Endodermal cell (in vitro differentiated cells): Measurements from ENCODE around the gene AUTS2. TPM values are rescaled to one million over a fixed set of nuclear protein-coding genes. Genes with fewer than 3 reads are reported as not detected.

Experiments used
- DNase-seq: peaks from one replicate; pipeline ENCODE4 v3.0.0-alpha.2; 2017
- H3K27ac ChIP-seq: 2 replicates; pipeline ENCODE4 v1.5.1; 2013; ENCODE audit warnings: mild to moderate bottlenecking, low read depth, low read length, moderate library complexity
- H3K27me3 ChIP-seq: 2 replicates; pipeline ENCODE4 v1.6.1; 2013; ENCODE audit warnings: mild to moderate bottlenecking, low read length, moderate library complexity; ENCODE audit not compliant: insufficient read depth, control insufficient read depth, poor library complexity, severe bottlenecking
- H3K36me3 ChIP-seq: 2 replicates; pipeline ENCODE4 v1.7.0; 2013; ENCODE audit warnings: mild to moderate bottlenecking, low read length, moderate library complexity; ENCODE audit not compliant: control insufficient read depth, insufficient read depth
- H3K4me1 ChIP-seq: one replicate; pipeline ENCODE4 v1.7.0; 2013; ENCODE audit warnings: low read length; ENCODE audit not compliant: control insufficient read depth, insufficient read depth
- H3K4me3 ChIP-seq: 2 replicates; pipeline ENCODE4 v1.5.1; 2013; ENCODE audit warnings: mild to moderate bottlenecking, low read length, moderate library complexity
- H3K9ac ChIP-seq: 2 replicates; pipeline ENCODE4 v1.6.1; 2013; ENCODE audit warnings: mild to moderate bottlenecking, low read length, moderate library complexity; ENCODE audit not compliant: poor library complexity, severe bottlenecking; ENCODE audit errors: extremely low read depth
- H3K9me3 ChIP-seq: 2 replicates; pipeline ENCODE4 v1.6.1; 2013; ENCODE audit warnings: mild to moderate bottlenecking, low read length, moderate library complexity; ENCODE audit not compliant: control insufficient read depth
- H3K27ac Mint-ChIP-seq: 2 replicates; pipeline ENCODE4 v1.8.0; 2020; ENCODE audit warnings: mixed read lengths
- H3K27me3 Mint-ChIP-seq: 2 replicates; pipeline ENCODE4 v1.8.0; 2021; ENCODE audit warnings: mild to moderate bottlenecking, mixed read lengths; ENCODE audit not compliant: insufficient read depth
- H3K36me3 Mint-ChIP-seq: 2 replicates; pipeline ENCODE4 v1.8.0; 2020; ENCODE audit warnings: low read depth, mixed read lengths
- H3K4me1 Mint-ChIP-seq: 2 replicates; pipeline ENCODE4 v1.8.0; 2020; ENCODE audit warnings: mixed read lengths
- H3K4me3 Mint-ChIP-seq: 2 replicates; pipeline ENCODE4 v1.8.0; 2020; ENCODE audit warnings: mild to moderate bottlenecking, moderate library complexity, mixed read lengths
- H3K9me3 Mint-ChIP-seq: 2 replicates; pipeline ENCODE4 v1.8.0; 2020; ENCODE audit warnings: mild to moderate bottlenecking, mixed read lengths
- WGBS, 2 experiments: methylation state at CpG; one replicate each; pipeline versions ENCODE4 v1.1.5 to v1.1.7; 2013; ENCODE audit warnings: missing lambda C conversion rate in 2 of 2, mixed read lengths in 1 of 2; ENCODE audit not compliant: insufficient coverage in 1 of 2, insufficient read length in 1 of 2; 5-methylcytosine and 5-hydroxymethylcytosine counted together
- total RNA-seq, 2 donors: library from RNA; stranded (reverse); fragmentation: NEBNext Ultra II Directional in 1 of 2; extraction: Animal tissue kit (Norgen Biotek cat#: 25700) in 1 of 2; gene quantifications; 2 replicates in 1 of 2; 3 replicates in 1 of 2; pipeline ENCODE4 v1.2.1, GENCODE V29; 2021
- TF ChIP-seq, protein P1 (sequence below): fragments of 200-600 bp; sonication (generic); conservative IDR thresholded peaks from 2 replicates; pipeline ENCODE4 v1.5.0; 2021; ENCODE audit warnings: antibody characterized with exemption, mild to moderate bottlenecking

AUTS2 gene
- total RNA-seq, 2 donors from 2014 or later: 76.8 to 106 TPM

DNA sequence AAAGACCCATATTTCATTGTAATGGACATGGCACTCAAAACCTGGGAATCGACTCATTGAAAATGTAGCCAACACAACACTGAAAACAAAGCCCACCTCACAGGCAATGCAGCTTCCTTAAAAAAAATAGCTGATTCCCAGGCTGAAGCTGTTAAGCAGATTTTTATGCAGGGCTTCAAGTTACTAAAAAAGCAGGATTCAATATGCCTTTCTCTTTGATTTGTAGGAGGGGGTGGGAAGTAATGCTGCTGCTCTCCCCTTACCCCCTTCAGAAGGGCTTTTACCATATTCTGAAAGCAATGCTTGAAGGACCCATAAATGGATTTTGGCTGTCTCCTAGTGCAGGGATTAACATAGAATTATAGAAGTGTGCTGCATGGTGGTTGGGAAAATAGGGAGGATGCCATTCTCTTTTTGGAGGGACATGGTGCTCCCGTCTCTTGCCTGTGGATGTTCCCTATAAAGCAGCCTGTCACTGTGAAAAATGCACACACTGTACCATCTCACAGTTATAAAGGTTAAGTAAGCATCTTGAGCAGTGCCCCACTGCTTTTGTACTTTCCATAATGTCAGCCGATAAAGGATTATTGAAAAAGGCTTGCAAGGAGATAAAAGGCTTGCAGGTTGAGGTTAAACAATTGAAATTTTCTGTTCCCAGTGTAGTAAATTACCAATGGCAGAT lies 262.8 kb downstream of the AUTS2 start:
- H3K9me3 Mint-ChIP-seq: no peaks in the 10 kb centered on the region

DNA sequence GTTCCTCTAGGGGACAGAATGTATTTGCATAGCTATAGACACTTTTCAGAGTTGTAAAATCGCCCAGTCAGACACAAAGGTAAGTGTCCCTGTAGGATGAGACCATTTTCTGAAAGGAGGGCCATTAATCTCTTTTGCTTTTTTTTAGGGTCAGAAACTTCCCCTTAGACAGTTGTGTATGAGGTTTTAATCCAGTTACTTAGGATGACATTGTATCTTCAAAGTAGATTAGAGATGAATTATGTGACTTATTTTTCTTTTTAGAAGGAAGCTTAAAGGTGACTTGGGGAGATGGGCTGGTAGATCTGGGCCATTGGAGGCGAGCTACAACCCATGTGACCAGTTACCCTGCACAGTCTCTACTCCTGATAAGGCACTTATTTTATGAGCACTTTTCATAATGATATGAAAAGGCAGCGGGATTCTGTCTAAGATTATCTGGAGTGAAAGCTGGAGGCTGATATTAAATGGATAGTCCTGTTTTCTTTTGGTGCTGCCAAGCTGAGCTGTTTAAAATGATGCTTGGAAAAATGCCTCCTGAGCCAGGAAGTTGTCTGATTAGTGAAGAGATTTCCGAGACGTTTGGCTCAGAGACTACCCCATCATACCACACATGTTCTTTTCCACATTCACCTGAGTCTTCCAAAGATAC lies 264.3 kb downstream of the AUTS2 start:
- Histone ChIP-seq H3K27me3 (no peaks in the 10 kb centered on the region), H3K36me3 (no peaks in the 10 kb centered on the region), H3K4me1 (peaks cover 26% of the 10 kb centered on the region), H3K27ac (no peak overlapping the region), H3K9me3 (no peaks in the 10 kb centered on the region), H3K4me3 (no peak overlapping the region), H3K9ac (no peak overlapping the region)
- TF ChIP-seq, protein P1, sequence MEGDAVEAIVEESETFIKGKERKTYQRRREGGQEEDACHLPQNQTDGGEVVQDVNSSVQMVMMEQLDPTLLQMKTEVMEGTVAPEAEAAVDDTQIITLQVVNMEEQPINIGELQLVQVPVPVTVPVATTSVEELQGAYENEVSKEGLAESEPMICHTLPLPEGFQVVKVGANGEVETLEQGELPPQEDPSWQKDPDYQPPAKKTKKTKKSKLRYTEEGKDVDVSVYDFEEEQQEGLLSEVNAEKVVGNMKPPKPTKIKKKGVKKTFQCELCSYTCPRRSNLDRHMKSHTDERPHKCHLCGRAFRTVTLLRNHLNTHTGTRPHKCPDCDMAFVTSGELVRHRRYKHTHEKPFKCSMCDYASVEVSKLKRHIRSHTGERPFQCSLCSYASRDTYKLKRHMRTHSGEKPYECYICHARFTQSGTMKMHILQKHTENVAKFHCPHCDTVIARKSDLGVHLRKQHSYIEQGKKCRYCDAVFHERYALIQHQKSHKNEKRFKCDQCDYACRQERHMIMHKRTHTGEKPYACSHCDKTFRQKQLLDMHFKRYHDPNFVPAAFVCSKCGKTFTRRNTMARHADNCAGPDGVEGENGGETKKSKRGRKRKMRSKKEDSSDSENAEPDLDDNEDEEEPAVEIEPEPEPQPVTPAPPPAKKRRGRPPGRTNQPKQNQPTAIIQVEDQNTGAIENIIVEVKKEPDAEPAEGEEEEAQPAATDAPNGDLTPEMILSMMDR: no peak
- Mint-ChIP-seq H3K27me3 (no peaks in the 10 kb centered on the region), H3K27ac (no peak overlapping the region), H3K9me3 (no peaks in the 10 kb centered on the region), H3K4me1 (peaks cover 61% of the 10 kb centered on the region), H3K4me3 (no peak overlapping the region), H3K36me3 (no peaks in the 10 kb centered on the region)
- WGBS, 2 experiments: 79 to 95% methylated on average over 2 to 5 of the region's 5 CpGs
- DNase-seq: no peak

More for the DNA sequence above, 262.8 kb downstream of the AUTS2 start:
- no peak overlapping the region for H3K27ac Mint-ChIP-seq
- no peaks in the 10 kb centered on the region for H3K9me3 ChIP-seq
- no peaks in the 10 kb centered on the region for H3K36me3 Mint-ChIP-seq
- TF ChIP-seq, protein P1: no peak
- peaks cover 30% of the 10 kb centered on the region for H3K4me1 ChIP-seq
- H3K27me3 ChIP-seq: no peaks in the 10 kb centered on the region
- peaks cover 66% of the 10 kb centered on the region for H3K4me1 Mint-ChIP-seq
- H3K27me3 Mint-ChIP-seq: no peaks in the 10 kb centered on the region
- no peak overlapping the region for H3K27ac ChIP-seq
- DNase-seq: no peak
- H3K36me3 ChIP-seq: no peaks in the 10 kb centered on the region
- H3K4me3 ChIP-seq: peak overlapping the region; percentile 16
- H3K4me3 Mint-ChIP-seq: no peak overlapping the region
- H3K9ac ChIP-seq: no peak overlapping the region
- 92 to 100% methylated on average over 1 to 3 of the region's 3 CpGs for WGBS, 2 experiments

DNA sequence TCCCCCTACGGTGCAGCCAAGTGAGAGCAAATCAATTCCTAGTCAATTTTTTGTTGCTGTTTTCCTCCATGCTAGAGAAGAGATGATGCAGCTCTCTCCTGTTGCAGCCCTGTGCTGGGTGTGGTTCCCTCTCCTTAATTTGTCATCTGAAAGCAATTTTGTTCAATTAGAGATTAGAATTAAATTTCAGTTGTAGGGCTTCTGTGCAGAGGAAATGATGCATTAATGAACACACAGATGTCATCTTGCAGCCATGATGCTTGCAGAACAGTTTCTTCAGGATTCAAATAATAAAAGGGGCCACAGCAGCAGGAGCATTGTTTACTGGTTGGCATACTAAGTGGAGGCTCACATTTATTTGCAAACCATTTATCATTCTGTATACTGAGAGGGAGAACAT lies 266.0 kb downstream of the AUTS2 start:
- TF ChIP-seq, protein P1: no peak
- Mint-ChIP-seq H3K27me3 (no peaks in the 10 kb centered on the region), H3K4me3 (no peak overlapping the region), H3K36me3 (no peaks in the 10 kb centered on the region), H3K27ac (no peak overlapping the region), H3K4me1 (peaks cover 43% of the 10 kb centered on the region), H3K9me3 (no peaks in the 10 kb centered on the region)
- no peak overlapping the region for H3K4me3 ChIP-seq
- DNase-seq: no peak
- H3K9me3 ChIP-seq: no peaks in the 10 kb centered on the region
- no peaks in the 10 kb centered on the region for H3K27me3 ChIP-seq
- H3K9ac ChIP-seq: no peak overlapping the region
- H3K36me3 ChIP-seq: no peaks in the 10 kb centered on the region
- no peak overlapping the region for H3K27ac ChIP-seq
- H3K4me1 ChIP-seq: peaks cover 18% of the 10 kb centered on the region
- 86 to 100% methylated on average over 1 of the region's 1 CpG for WGBS, 2 experiments
